Measurements from ENCODE around the gene F2R.

The F2R gene

DNA sequence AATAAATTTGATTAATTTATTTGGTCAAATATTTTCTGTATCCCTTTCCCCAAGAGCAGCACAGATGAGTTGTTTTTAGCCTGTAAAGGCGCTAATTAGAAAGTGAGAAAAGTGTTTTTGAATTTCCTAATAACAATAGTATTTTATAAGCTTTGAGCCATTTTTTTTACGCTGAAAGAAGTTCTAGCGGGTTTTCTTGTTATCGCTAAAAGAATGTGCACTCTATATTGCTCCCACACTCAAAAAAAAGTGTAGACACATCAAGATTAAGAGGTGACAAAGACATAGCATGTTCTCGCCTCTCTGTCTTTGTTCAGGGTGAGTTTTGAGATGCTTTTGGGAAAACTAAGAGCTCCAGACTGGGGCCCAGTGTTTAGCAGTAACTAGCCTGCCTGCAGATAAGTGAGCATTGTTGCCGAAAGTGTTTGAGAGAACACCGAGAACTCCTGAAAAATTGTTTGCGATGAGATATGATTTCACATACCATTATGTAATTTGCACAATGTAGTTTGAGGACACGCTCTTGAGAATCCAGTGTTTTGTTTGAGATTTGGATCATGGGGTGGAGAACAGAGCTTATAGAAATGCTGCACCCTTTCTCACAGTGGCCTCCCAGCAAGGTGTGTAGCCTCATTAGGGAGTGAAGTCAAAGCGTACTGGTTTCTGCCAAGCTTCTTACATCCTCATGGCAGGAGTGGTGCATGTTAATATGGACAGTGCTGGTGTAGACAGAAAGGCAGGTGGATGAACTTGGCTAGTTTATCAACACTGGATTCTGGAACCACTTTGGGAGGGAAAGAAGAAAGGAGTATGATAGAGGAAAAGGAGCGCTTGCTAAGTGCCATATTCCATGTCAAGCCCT is 1.5 kb downstream of the F2R start:
- H3K79me1 ChIP-seq (replicated peaks; ENCODE audit: low read length, poor library complexity, severe bottlenecking), result peaks cover 7% of the 10 kb centered on the region
- H4K8ac ChIP-seq (ENCODE audit: low read length), result peak overlapping the region; percentile 73
- H3K4me1 ChIP-seq (ENCODE audit: control insufficient read depth, insufficient read depth, low read depth, low read length), result peaks cover 17% of the 10 kb centered on the region
- peak overlapping the region; percentile 15 to 85 for H2BK12ac ChIP-seq (ENCODE audit: low read length in 2 of 2)
- peak overlapping the region; percentile 91 for H3K9ac ChIP-seq (ENCODE audit: low read length)
- no peak overlapping the region for H3K23ac ChIP-seq (ENCODE audit: low read length in 2 of 2)
- H4K91ac ChIP-seq (ENCODE audit: low read length), result peak overlapping the region; percentile 75
- H3K14ac ChIP-seq (ENCODE audit: low read length in 2 of 2), result no peak overlapping the region
- peak overlapping the region; percentile 56 to 91 for H3K4ac ChIP-seq (ENCODE audit: low read depth in 1 of 2, low read length in 2 of 2)
- peak overlapping the region; percentile 63 for H3K4me2 ChIP-seq (ENCODE audit: low read length, poor library complexity, severe bottlenecking)
- H3K27ac ChIP-seq (ENCODE audit: low read length, poor library complexity, severe bottlenecking), result no peak overlapping the region
- H2BK120ac ChIP-seq (ENCODE audit: low read depth, low read length), result no peak overlapping the region
- H2BK5ac ChIP-seq (ENCODE audit: low read depth, low read length, poor library complexity, severe bottlenecking), result no peak overlapping the region
- H2BK15ac ChIP-seq (ENCODE audit: low read depth, poor library complexity, severe bottlenecking), result no peak overlapping the region
- no peak overlapping the region for H2AFZ ChIP-seq (ENCODE audit: low read depth, low read length)
- H3K4me3 ChIP-seq (ENCODE audit: insufficient read depth in 1 of 2, low read depth in 1 of 2, low read length in 2 of 2), result peak overlapping the region in 1 of 2 experiments; percentile 91
- no peaks in the 10 kb centered on the region for H3K9me3 ChIP-seq (ENCODE audit: control insufficient read depth, low read length)
- DNase-seq, result peak; percentile 20
- H2AK5ac ChIP-seq (ENCODE audit: low read length, severe bottlenecking), result peak overlapping the region; percentile 64
- peaks cover 0 to 6% of the 10 kb centered on the region in 2 experiments for H3K36me3 ChIP-seq (ENCODE audit: control insufficient read depth in 1 of 2, insufficient read depth in 2 of 2, low read depth in 1 of 2, low read length in 2 of 2)
- 81% methylated on average over 7 of the region's 11 CpGs for WGBS
- H3K18ac ChIP-seq (ENCODE audit: low read depth in 1 of 2, low read length in 2 of 2), result peak overlapping the region in 1 of 2 experiments; percentile 91
- H3K27me3 ChIP-seq (ENCODE audit: control insufficient read depth in 1 of 2, insufficient read depth in 1 of 2, low read length in 2 of 2), result no peaks in the 10 kb centered on the region

DNA sequence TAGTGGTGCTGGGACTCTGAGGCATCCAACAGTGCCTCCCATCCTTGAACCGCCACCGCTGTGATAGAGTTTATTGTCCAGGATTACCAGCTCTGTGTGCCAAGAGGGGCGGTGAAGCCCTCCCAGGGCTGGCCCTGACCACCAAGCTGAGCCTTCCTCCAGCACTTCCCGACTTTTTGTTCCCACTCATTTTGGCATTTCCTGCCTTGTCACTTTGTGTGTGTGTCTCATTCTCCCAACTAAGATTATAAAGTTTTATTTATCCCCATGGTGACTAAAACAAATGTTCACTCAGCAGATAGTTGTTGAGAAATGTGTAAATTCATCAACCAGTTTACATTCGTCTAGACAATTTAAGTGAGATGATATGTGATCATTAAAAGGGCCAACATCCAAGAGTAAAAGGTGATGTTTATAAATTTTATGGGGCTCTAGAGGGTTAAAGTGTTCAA is 2.5 kb downstream of the F2R start:
- Histone ChIP-seq H4K8ac (ENCODE audit: low read length) (peak overlapping the region; percentile 45), H3K79me1 (replicated peaks; ENCODE audit: low read length, poor library complexity, severe bottlenecking) (peaks cover 9% of the 10 kb centered on the region), H3K9me3 (ENCODE audit: control insufficient read depth, low read length) (no peaks in the 10 kb centered on the region), H2BK5ac (ENCODE audit: low read depth, low read length, poor library complexity, severe bottlenecking) (no peak overlapping the region), H3K9ac (ENCODE audit: low read length) (no peak overlapping the region), H2AFZ (ENCODE audit: low read depth, low read length) (no peak overlapping the region), H2AK5ac (ENCODE audit: low read length, severe bottlenecking) (no peak overlapping the region), H2BK12ac (ENCODE audit: low read length in 2 of 2) (no peak overlapping the region), H3K27me3 (ENCODE audit: control insufficient read depth in 1 of 2, insufficient read depth in 1 of 2, low read length in 2 of 2) (no peaks in the 10 kb centered on the region), H3K18ac (ENCODE audit: low read depth in 1 of 2, low read length in 2 of 2) (peak overlapping the region in 1 of 2 experiments; percentile 67), H3K4me3 (ENCODE audit: insufficient read depth in 1 of 2, low read depth in 1 of 2, low read length in 2 of 2) (peak overlapping the region in 1 of 2 experiments; percentile 91), H3K14ac (ENCODE audit: low read length in 2 of 2) (no peak overlapping the region), H3K4ac (ENCODE audit: low read depth in 1 of 2, low read length in 2 of 2) (no peak overlapping the region), H3K4me1 (ENCODE audit: control insufficient read depth, insufficient read depth, low read depth, low read length) (peaks cover 17% of the 10 kb centered on the region), H4K91ac (ENCODE audit: low read length) (no peak overlapping the region), H2BK120ac (ENCODE audit: low read depth, low read length) (no peak overlapping the region), H3K27ac (ENCODE audit: low read length, poor library complexity, severe bottlenecking) (no peak overlapping the region), H3K23ac (ENCODE audit: low read length in 2 of 2) (no peak overlapping the region), H2BK15ac (ENCODE audit: low read depth, poor library complexity, severe bottlenecking) (no peak overlapping the region), H3K4me2 (ENCODE audit: low read length, poor library complexity, severe bottlenecking) (peak overlapping the region; percentile 63), H3K36me3 (ENCODE audit: control insufficient read depth in 1 of 2, insufficient read depth in 2 of 2, low read depth in 1 of 2, low read length in 2 of 2) (peaks cover 0 to 8% of the 10 kb centered on the region in 2 experiments)
- DNase-seq, result peak; percentile 84
- WGBS, result 54% methylated on average over 5 of the region's 5 CpGs

DNA sequence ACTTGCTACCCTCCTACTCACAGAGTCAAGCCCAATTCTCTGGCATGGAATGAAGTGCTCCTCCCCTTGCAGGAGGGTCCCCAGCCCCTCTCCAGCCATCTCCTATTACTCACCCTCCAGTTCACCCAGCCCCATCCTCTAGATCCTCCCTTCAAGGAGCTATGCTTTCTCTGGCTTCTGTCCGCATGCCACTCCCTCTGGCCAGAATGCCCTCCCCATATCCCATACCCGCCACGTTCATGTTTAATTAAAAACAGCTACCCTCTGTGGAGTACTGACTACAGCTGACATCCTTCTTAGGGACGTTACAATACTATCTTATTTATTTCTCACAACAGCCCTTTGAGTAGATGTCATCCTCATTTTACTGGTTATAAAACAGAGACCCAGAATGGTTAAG is 3.0 kb downstream of the F2R start:
- Histone ChIP-seq H3K14ac (ENCODE audit: low read length in 2 of 2) (peak overlapping the region in 1 of 2 experiments; percentile 35), H3K4ac (ENCODE audit: low read depth in 1 of 2, low read length in 2 of 2) (no peak overlapping the region)

DNA sequence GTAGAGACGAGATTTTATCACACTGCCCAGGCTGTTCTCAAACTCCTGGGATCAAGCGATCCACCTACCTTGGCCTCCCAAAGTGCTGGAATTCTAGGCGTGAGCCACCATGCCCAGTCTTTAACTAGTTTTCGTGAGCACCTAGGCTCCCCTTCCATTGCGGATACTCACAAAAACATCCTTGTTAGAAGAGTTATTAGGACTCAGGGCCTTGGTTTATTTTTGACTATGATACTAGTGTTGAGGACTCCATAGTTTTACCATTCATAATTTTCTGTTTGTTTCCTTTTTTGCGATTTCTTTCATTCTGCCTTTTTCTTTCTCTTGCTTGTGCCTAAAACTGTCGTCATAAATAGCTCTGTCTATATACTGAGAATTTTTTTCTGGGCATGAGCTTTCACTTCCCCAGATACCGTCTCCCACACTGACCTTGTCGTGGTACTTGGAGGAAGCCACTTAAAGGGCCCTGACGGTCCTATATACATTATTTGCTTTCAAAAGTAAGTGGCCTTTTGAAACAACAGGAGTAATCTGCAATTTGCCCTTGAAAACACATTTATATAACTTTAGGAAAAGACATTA is 5.2 kb downstream of the F2R start:
- WGBS, result 88% methylated on average over 4 of the region's 10 CpGs
- Histone ChIP-seq H4K8ac (ENCODE audit: low read length) (no peak overlapping the region), H3K9me3 (ENCODE audit: control insufficient read depth, low read length) (no peaks in the 10 kb centered on the region), H2BK15ac (ENCODE audit: low read depth, poor library complexity, severe bottlenecking) (no peak overlapping the region), H3K4me2 (ENCODE audit: low read length, poor library complexity, severe bottlenecking) (no peak overlapping the region), H4K91ac (ENCODE audit: low read length) (no peak overlapping the region), H2BK120ac (ENCODE audit: low read depth, low read length) (no peak overlapping the region), H3K4ac (ENCODE audit: low read depth in 1 of 2, low read length in 2 of 2) (no peak overlapping the region), H3K27ac (ENCODE audit: low read length, poor library complexity, severe bottlenecking) (no peak overlapping the region), H3K4me1 (ENCODE audit: control insufficient read depth, insufficient read depth, low read depth, low read length) (peaks cover 13% of the 10 kb centered on the region), H3K23ac (ENCODE audit: low read length in 2 of 2) (no peak overlapping the region), H2AFZ (ENCODE audit: low read depth, low read length) (no peak overlapping the region), H2BK5ac (ENCODE audit: low read depth, low read length, poor library complexity, severe bottlenecking) (no peak overlapping the region), H3K14ac (ENCODE audit: low read length in 2 of 2) (no peak overlapping the region), H3K79me1 (replicated peaks; ENCODE audit: low read length, poor library complexity, severe bottlenecking) (peaks cover 7% of the 10 kb centered on the region), H3K27me3 (ENCODE audit: control insufficient read depth in 1 of 2, insufficient read depth in 1 of 2, low read length in 2 of 2) (no peaks in the 10 kb centered on the region), H2BK12ac (ENCODE audit: low read length in 2 of 2) (no peak overlapping the region), H2AK5ac (ENCODE audit: low read length, severe bottlenecking) (no peak overlapping the region), H3K18ac (ENCODE audit: low read depth in 1 of 2, low read length in 2 of 2) (no peak overlapping the region), H3K4me3 (ENCODE audit: insufficient read depth in 1 of 2, low read depth in 1 of 2, low read length in 2 of 2) (no peak overlapping the region), H3K36me3 (ENCODE audit: control insufficient read depth in 1 of 2, insufficient read depth in 2 of 2, low read depth in 1 of 2, low read length in 2 of 2) (peaks cover 4 to 8% of the 10 kb centered on the region in 2 experiments), H3K9ac (ENCODE audit: low read length) (no peak overlapping the region)
- DNase-seq, result peak; percentile 36

More for the DNA sequence above, 3.0 kb downstream of the F2R start:
- Histone ChIP-seq H2AFZ (ENCODE audit: low read depth, low read length) (no peak overlapping the region), H3K4me1 (ENCODE audit: control insufficient read depth, insufficient read depth, low read depth, low read length) (peaks cover 17% of the 10 kb centered on the region), H3K23ac (ENCODE audit: low read length in 2 of 2) (no peak overlapping the region), H2BK5ac (ENCODE audit: low read depth, low read length, poor library complexity, severe bottlenecking) (no peak overlapping the region), H3K27ac (ENCODE audit: low read length, poor library complexity, severe bottlenecking) (no peak overlapping the region), H3K27me3 (ENCODE audit: control insufficient read depth in 1 of 2, insufficient read depth in 1 of 2, low read length in 2 of 2) (no peaks in the 10 kb centered on the region), H3K4me3 (ENCODE audit: insufficient read depth in 1 of 2, low read depth in 1 of 2, low read length in 2 of 2) (peak overlapping the region in 1 of 2 experiments; percentile 50), H4K8ac (ENCODE audit: low read length) (no peak overlapping the region), H3K9me3 (ENCODE audit: control insufficient read depth, low read length) (no peaks in the 10 kb centered on the region), H3K36me3 (ENCODE audit: control insufficient read depth in 1 of 2, insufficient read depth in 2 of 2, low read depth in 1 of 2, low read length in 2 of 2) (peaks cover 0 to 8% of the 10 kb centered on the region in 2 experiments), H3K79me1 (replicated peaks; ENCODE audit: low read length, poor library complexity, severe bottlenecking) (peaks cover 9% of the 10 kb centered on the region), H2BK12ac (ENCODE audit: low read length in 2 of 2) (no peak overlapping the region), H2BK15ac (ENCODE audit: low read depth, poor library complexity, severe bottlenecking) (no peak overlapping the region), H3K9ac (ENCODE audit: low read length) (no peak overlapping the region), H3K18ac (ENCODE audit: low read depth in 1 of 2, low read length in 2 of 2) (peak overlapping the region in 1 of 2 experiments; percentile 83), H3K4me2 (ENCODE audit: low read length, poor library complexity, severe bottlenecking) (no peak overlapping the region), H2BK120ac (ENCODE audit: low read depth, low read length) (no peak overlapping the region), H4K91ac (ENCODE audit: low read length) (no peak overlapping the region), H2AK5ac (ENCODE audit: low read length, severe bottlenecking) (no peak overlapping the region)
- DNase-seq, result no peak
- WGBS, result 98% methylated on average over 3 of the region's 4 CpGs

Data from mesenchymal stem cell (in vitro differentiated cells and primary cell).